ENCODE data around the gene TOP3B.
A peak's percentile ranks its signal among the peaks of the same experiment; 100 is the strongest.

TOP3B gene

DNA sequence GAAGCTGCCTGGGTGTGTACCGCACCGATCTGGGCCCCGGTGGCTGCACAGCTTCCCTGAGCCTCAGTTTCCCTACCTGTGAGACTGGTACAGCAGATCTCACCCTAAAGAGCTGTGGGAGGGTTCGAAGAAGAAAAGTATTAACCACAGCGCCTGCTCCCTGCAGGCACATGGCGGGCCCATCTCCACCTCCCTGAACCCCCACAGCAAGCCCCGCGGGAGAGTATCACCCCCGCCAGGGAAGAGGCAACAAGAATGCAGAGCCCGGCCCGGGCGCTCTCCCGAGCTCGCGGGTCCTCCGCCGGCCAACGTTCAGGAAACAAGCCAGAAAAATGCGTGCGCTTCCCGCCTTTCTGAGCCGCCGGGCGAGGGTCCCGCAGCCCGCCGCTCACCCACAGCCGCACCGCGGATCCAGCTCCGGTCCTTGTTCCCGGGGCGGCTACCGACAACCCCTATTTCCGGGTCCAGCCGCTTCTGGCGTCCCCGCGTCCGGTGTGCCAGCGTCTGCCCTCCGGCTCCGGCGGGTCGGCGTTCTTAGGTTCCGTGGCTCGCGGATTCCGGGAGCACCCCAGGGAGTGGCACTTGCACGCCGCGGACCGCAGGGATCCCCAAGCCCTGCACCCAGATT, at the start of gene TOP3B:
Gene TOP3B, minus strand, starts transcription at position 450 of the 628 bp plus-strand sequence. CDS start 7,078 bp downstream, outside the sequence.
- Histone ChIP-seq H3K27ac (peak within 1 kb of the TSS; percentile 66 to 69), H3K4me3 (peak within 1 kb of the TSS; percentile 82)
- TF ChIP-seq, protein P1, sequence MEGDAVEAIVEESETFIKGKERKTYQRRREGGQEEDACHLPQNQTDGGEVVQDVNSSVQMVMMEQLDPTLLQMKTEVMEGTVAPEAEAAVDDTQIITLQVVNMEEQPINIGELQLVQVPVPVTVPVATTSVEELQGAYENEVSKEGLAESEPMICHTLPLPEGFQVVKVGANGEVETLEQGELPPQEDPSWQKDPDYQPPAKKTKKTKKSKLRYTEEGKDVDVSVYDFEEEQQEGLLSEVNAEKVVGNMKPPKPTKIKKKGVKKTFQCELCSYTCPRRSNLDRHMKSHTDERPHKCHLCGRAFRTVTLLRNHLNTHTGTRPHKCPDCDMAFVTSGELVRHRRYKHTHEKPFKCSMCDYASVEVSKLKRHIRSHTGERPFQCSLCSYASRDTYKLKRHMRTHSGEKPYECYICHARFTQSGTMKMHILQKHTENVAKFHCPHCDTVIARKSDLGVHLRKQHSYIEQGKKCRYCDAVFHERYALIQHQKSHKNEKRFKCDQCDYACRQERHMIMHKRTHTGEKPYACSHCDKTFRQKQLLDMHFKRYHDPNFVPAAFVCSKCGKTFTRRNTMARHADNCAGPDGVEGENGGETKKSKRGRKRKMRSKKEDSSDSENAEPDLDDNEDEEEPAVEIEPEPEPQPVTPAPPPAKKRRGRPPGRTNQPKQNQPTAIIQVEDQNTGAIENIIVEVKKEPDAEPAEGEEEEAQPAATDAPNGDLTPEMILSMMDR (IDR thresholded peaks at IDR 0.05) = no peak
- DNase-seq (ENCODE audit: low spot score) = no peak

- no peak for DNase-seq (ENCODE audit: low spot score)
- Histone ChIP-seq H3K4me3 (no peak overlapping the region), H3K27ac (peak overlapping the region; percentile 57 to 67)
- TF ChIP-seq, protein P1 (IDR thresholded peaks at IDR 0.05) = no peak
Measured at GRCh38 chr22:22031183-22031945, 48.8 kb upstream of the TOP3B start.

GRCh38 chr22:22030493-22031182, 48.1 kb upstream of the TOP3B start:
- DNase-seq (ENCODE audit: low spot score) = no peak
- Histone ChIP-seq H3K4me3 (no peak overlapping the region), H3K27ac (peak overlapping the region; percentile 57 to 67)
- TF ChIP-seq, protein P1 (IDR thresholded peaks at IDR 0.05) = no peak

DNA sequence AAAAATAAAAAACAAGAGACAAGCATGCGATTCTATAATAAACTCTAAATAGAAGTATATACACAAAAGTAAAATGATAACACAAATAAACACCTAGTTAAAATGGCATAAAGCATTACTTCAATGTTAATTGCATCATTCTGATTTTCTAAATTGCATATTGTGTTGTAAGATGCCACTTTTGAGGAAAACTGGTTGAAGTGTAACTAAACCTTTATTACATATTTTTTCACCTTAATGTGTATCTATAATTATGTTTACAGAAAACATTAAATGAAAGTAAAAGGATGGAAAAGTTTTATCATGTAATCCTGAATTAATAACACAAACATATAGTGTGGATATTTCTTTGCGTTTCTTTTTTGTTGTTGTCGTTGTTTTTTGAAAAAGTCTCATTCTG, 45.4 kb upstream of the TOP3B start:
- Histone ChIP-seq H3K4me3 (no peak overlapping the region), H3K27ac (no peak overlapping the region)
- DNase-seq (ENCODE audit: low spot score) = no peak
- TF ChIP-seq, protein P1 (IDR thresholded peaks at IDR 0.05) = no peak

- Histone ChIP-seq H3K27ac (no peak overlapping the region), H3K4me3 (no peak overlapping the region)
- TF ChIP-seq, protein P1 (IDR thresholded peaks at IDR 0.05) = no peak
- DNase-seq (ENCODE audit: low spot score) = no peak
Measured at GRCh38 chr22:22026157-22026831, 43.7 kb upstream of the TOP3B start.

GRCh38 chr22:22025320-22026156, 43.0 kb upstream of the TOP3B start:
- Histone ChIP-seq H3K27ac (no peak overlapping the region), H3K4me3 (no peak overlapping the region)
- TF ChIP-seq, protein P1 (IDR thresholded peaks at IDR 0.05) = no peak
- no peak for DNase-seq (ENCODE audit: low spot score)
